Small intestine (tissue), 7 donors: Measurements from ENCODE around the gene OR52N5. TPM values are rescaled to one million over a fixed set of nuclear protein-coding genes. Genes with fewer than 3 reads are reported as not detected.

ENCODE experiments used
- DNase-seq, 2 donors: peaks; one replicate each; pipeline versions ENCODE4 v3.0.0 to v3.0.0-alpha.2; 2013
- FAIRE-seq: peaks from 2 replicates; lab custom pipeline; 2012; peaks lifted over from hg19 to GRCh38; lab: Jason Lieb, UNC
- H3K27ac ChIP-seq, 3 donors: one replicate each; pipeline ENCODE4 v1.5.1; 2013; ENCODE audit warnings: low read length in 2 of 3, mild to moderate bottlenecking in 2 of 3, control low read depth in 1 of 3, inconsistent platforms in 1 of 3, low read depth in 1 of 3, moderate library complexity in 1 of 3
- H3K27me3 ChIP-seq, 3 donors: one replicate each; pipeline ENCODE4 v1.6.1; 2013; ENCODE audit warnings: low read length in 3 of 3, inconsistent platforms in 1 of 3; ENCODE audit not compliant: control insufficient read depth in 3 of 3, insufficient read depth in 3 of 3
- H3K36me3 ChIP-seq, 3 donors: one replicate each; pipeline ENCODE4 v1.6.1; 2013; ENCODE audit warnings: low read length in 3 of 3, inconsistent platforms in 1 of 3, low read depth in 1 of 3, mild to moderate bottlenecking in 1 of 3, moderate library complexity in 1 of 3; ENCODE audit not compliant: control insufficient read depth in 3 of 3, insufficient read depth in 2 of 3
- H3K4me1 ChIP-seq, 3 donors: one replicate each; pipeline ENCODE4 v1.6.1; 2013; ENCODE audit warnings: low read length in 2 of 3, inconsistent platforms in 1 of 3, low read depth in 1 of 3, mild to moderate bottlenecking in 1 of 3, moderate library complexity in 1 of 3; ENCODE audit not compliant: control insufficient read depth in 3 of 3, insufficient read depth in 2 of 3
- H3K4me3 ChIP-seq, 3 donors: one replicate each; pipeline ENCODE4 v1.5.1; 2013; ENCODE audit warnings: low read length in 3 of 3, control low read depth in 1 of 3, inconsistent platforms in 1 of 3, low read depth in 1 of 3, mild to moderate bottlenecking in 1 of 3, moderate library complexity in 1 of 3
- H3K9me3 ChIP-seq, 2 donors: one replicate each; pipeline ENCODE4 v1.6.1; 2013; ENCODE audit warnings: low read depth in 1 of 2, low read length in 1 of 2; ENCODE audit not compliant: control insufficient read depth in 2 of 2, insufficient read depth in 1 of 2
- WGBS, 3 donors: extraction: QIAGEN DNeasy Blood & Tissue Kit; methylation state at CpG; one replicate each; pipeline ENCODE4 v1.1.7; 2013; 5-methylcytosine and 5-hydroxymethylcytosine counted together
- polyA plus RNA-seq, 4 donors: library from polyadenylated mRNA; stranded (reverse) in 3 of 4; unstranded in 1 of 4; fragments of 200-250 nt in 3 of 4; fragments of 120-200 nt in 1 of 4; gene quantifications; one replicate each; pipeline versions ENCODE4 v1.2.1 to v1.2.3, GENCODE V29; 2013
- donor health status: healthy with polysubstance abuse.
- donor health status: control.
- donor health status: control.
- donor health status: Bipolar disorder and iron deficiency.
- donor health status: healthy.

The OR52N5 gene
- polyA plus RNA-seq, 4 donors, result not detected

- 80 to 88% (median 81%) methylated on average over 6 of the region's 6 CpGs for WGBS, 3 donors
Measured at GRCh38 chr11:5737670-5738392, 45.3 kb downstream of the OR52N5 start.

GRCh38 chr11:5737091-5737490, 46.1 kb downstream of the OR52N5 start:
- no peak for FAIRE-seq
- no peaks in the 10 kb centered on the region for H3K27me3 ChIP-seq
- H3K27ac ChIP-seq, result no peak overlapping the region
- H3K4me3 ChIP-seq, result no peak overlapping the region
- H3K4me1 ChIP-seq, result no peaks in the 10 kb centered on the region
- no peaks in the 10 kb centered on the region for H3K36me3 ChIP-seq
- no peak for DNase-seq
- H3K9me3 ChIP-seq, result peaks cover 0 to 7% of the 10 kb centered on the region in 2 donors

More at GRCh38 chr11:5737670-5738392, 45.3 kb downstream of the OR52N5 start:
- Histone ChIP-seq H3K4me3 (no peak overlapping the region), H3K27me3 (no peaks in the 10 kb centered on the region), H3K36me3 (no peaks in the 10 kb centered on the region), H3K27ac (no peak overlapping the region), H3K9me3 (peaks cover 0 to 7% of the 10 kb centered on the region in 2 donors), H3K4me1 (no peaks in the 10 kb centered on the region)
- FAIRE-seq (no peak), DNase-seq (no peak)

GRCh38 chr11:5736396-5736795, 46.8 kb downstream of the OR52N5 start, which contains the start of gene OR56B1:
Gene OR56B1 (plus strand): TSS chr11:5736448. CDS start chr11:5736517, 69 bp downstream.
- Histone ChIP-seq H3K4me3 (no peak within 1 kb of the TSS), H3K9me3 (peaks cover 0 to 3% of the 10 kb centered on the region in 2 donors), H3K36me3 (no peaks in the 10 kb centered on the region), H3K27me3 (no peaks in the 10 kb centered on the region), H3K4me1 (no peaks in the 10 kb centered on the region), H3K27ac (no peak within 1 kb of the TSS)
- no peak for DNase-seq
- WGBS, 3 donors, result 74 to 93% (median 85%) methylated on average over 1 of the region's 1 CpG
- no peak for FAIRE-seq

GRCh38 chr11:5727691-5728090, 55.5 kb downstream of the OR52N5 start:
- H3K4me3 ChIP-seq, result no peak overlapping the region
- H3K9me3 ChIP-seq, result no peaks in the 10 kb centered on the region
- no peaks in the 10 kb centered on the region for H3K27me3 ChIP-seq
- FAIRE-seq (no peak), DNase-seq (no peak)
- H3K27ac ChIP-seq, result no peak overlapping the region
- H3K4me1 ChIP-seq, result no peaks in the 10 kb centered on the region
- no peaks in the 10 kb centered on the region for H3K36me3 ChIP-seq
- WGBS, 3 donors, result 82 to 95% (median 91%) methylated on average over 1 of the region's 1 CpG

- Histone ChIP-seq H3K4me3 (no peak overlapping the region), H3K27me3 (no peaks in the 10 kb centered on the region), H3K9me3 (no peaks in the 10 kb centered on the region), H3K36me3 (no peaks in the 10 kb centered on the region), H3K27ac (no peak overlapping the region), H3K4me1 (no peaks in the 10 kb centered on the region)
- FAIRE-seq (no peak), DNase-seq (no peak)
- WGBS, 3 donors, result 81 to 96% (median 88%) methylated on average over 1 of the region's 1 CpG
Measured at GRCh38 chr11:5726351-5726750, 56.8 kb downstream of the OR52N5 start.

Other genes starting within 250 kb of the OR52N5 start
- not detected for gene OR52H1, start 234.8 kb downstream of the OR52N5 start, polyA plus RNA-seq
- gene OR52B6, start 202.5 kb downstream of the OR52N5 start, polyA plus RNA-seq, result under 1 TPM in 1 of 4 donors, not detected in 3; 0.04 TPM
- 1 to 10 TPM in 2 of 4 donors, under 1 TPM in 1, not detected in 1; 0.54 to 3.0 (median 1.1) TPM for gene TRIM6, start 186.7 kb downstream of the OR52N5 start, polyA plus RNA-seq
- 10 to 100 TPM in 1 of 4 donors, 1 to 10 TPM in 3; 4.1 to 11.0 (median 7.5) TPM for gene TRIM34, start 158.4 kb downstream of the OR52N5 start, polyA plus RNA-seq
- 10 to 100 TPM in 3 of 4 donors, 1 to 10 TPM in 1; 6.5 to 22.0 (median 11.5) TPM for gene TRIM5, start 98.3 kb downstream of the OR52N5 start, polyA plus RNA-seq
- 10 to 100 TPM in 3 of 4 donors, 1 to 10 TPM in 1; 7.4 to 19.2 (median 10.9) TPM for gene TRIM22, start 93.6 kb downstream of the OR52N5 start, polyA plus RNA-seq
- under 1 TPM in 1 of 4 donors, not detected in 3; 0.03 TPM for gene OR56B1, start 46.9 kb downstream of the OR52N5 start, polyA plus RNA-seq
- gene OR52N4, start 29.1 kb downstream of the OR52N5 start, polyA plus RNA-seq, result under 1 TPM in 1 of 4 donors, not detected in 3; 0.06 TPM
- gene OR52N1, start 7.9 kb upstream of the OR52N5 start, polyA plus RNA-seq, result not detected
- gene OR52N2, start 25.6 kb upstream of the OR52N5 start, polyA plus RNA-seq, result under 1 TPM in 1 of 4 donors, not detected in 3; 0.12 TPM
- gene OR52E6, start 58.5 kb upstream of the OR52N5 start, polyA plus RNA-seq, result not detected
- gene OR52E8, start 74.3 kb upstream of the OR52N5 start, polyA plus RNA-seq, result not detected
- not detected for gene OR52E4, start 97.3 kb upstream of the OR52N5 start, polyA plus RNA-seq
- gene OR52E5, start 109.9 kb upstream of the OR52N5 start, polyA plus RNA-seq, result not detected
- gene OR56A3, start 158.9 kb upstream of the OR52N5 start, polyA plus RNA-seq, result not detected
- not detected for gene OR56A5, start 185.1 kb upstream of the OR52N5 start, polyA plus RNA-seq
- not detected for gene OR52L1, start 203.6 kb upstream of the OR52N5 start, polyA plus RNA-seq
- gene OR56A4, start 223.6 kb upstream of the OR52N5 start, polyA plus RNA-seq, result under 1 TPM in 1 of 4 donors, not detected in 3; 0.01 TPM
- under 1 TPM in 1 of 4 donors, not detected in 3; under 0.01 TPM for gene OR56A1, start 247.4 kb upstream of the OR52N5 start, polyA plus RNA-seq